Progenitor cell of endocrine pancreas (in vitro differentiated cells): ENCODE data around the gene LPP. TPM values are rescaled to one million over a fixed set of nuclear protein-coding genes. Genes with fewer than 3 reads are reported as not detected.
A peak's percentile ranks its signal among the peaks of the same experiment; 100 is the strongest.

Experiments used
- DNase-seq: peaks from one replicate; pipeline ENCODE4 v3.0.0; 2021; ENCODE audit warnings: low spot score; ENCODE audit not compliant: unreplicated experiment
- H3K27ac Mint-ChIP-seq: 2 replicates; pipeline ENCODE4 v1.8.0; 2021; ENCODE audit warnings: mild to moderate bottlenecking, moderate library complexity, mixed read lengths
- H3K27me3 Mint-ChIP-seq: 2 replicates; pipeline ENCODE4 v1.8.0; 2021; ENCODE audit warnings: mixed read lengths
- H3K36me3 Mint-ChIP-seq: 2 replicates; pipeline ENCODE4 v1.8.0; 2022; ENCODE audit warnings: mixed read lengths; ENCODE audit not compliant: insufficient read depth
- H3K4me1 Mint-ChIP-seq: 2 replicates; pipeline ENCODE4 v1.8.0; 2021; ENCODE audit warnings: low read depth, mixed read lengths
- H3K4me3 Mint-ChIP-seq: 2 replicates; pipeline ENCODE4 v1.8.0; 2021; ENCODE audit warnings: low read depth, mild to moderate bottlenecking, moderate library complexity, mixed read lengths
- H3K9me3 Mint-ChIP-seq: 2 replicates; pipeline ENCODE4 v1.8.0; 2021; ENCODE audit warnings: low read depth, mixed read lengths
- total RNA-seq: library from RNA; stranded (reverse); gene quantifications from 2 replicates; pipeline ENCODE4 v1.2.1, GENCODE V29; 2021
- TF ChIP-seq, protein P1 (sequence below): fragments of 200-600 bp; sonication (generic); IDR thresholded peaks from one replicate; pipeline ENCODE4 v1.5.0; 2021; ENCODE audit warnings: antibody characterized with exemption, mild to moderate bottlenecking; ENCODE audit not compliant: unreplicated experiment

LPP gene
- total RNA-seq, 1 donor from 2014 or later = 131 TPM

DNA sequence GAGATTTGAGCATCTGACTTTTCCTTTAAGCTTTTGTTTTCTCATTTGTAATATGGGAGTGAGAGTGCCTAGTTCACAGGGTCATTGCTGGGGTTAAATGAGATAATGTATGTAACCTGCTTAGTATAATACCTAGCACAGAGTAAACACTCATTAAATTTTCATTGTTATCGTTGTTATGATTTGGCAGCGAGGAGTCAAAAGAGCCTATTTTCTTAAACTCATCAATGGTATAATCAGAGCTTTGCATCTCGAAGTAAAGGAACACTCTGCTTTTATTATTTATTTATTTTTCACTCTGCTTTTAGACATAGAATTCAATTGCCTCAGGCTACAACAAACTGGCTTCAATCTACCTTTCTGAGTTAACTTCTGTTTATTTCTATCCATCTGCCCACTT is 52.8 kb downstream of the LPP start:
- H3K27me3 Mint-ChIP-seq = no peaks in the 10 kb centered on the region
- H3K4me1 Mint-ChIP-seq = peaks cover 13% of the 10 kb centered on the region
- peaks cover 4% of the 10 kb centered on the region for H3K36me3 Mint-ChIP-seq
- H3K9me3 Mint-ChIP-seq = no peaks in the 10 kb centered on the region
- H3K27ac Mint-ChIP-seq = no peak overlapping the region
- TF ChIP-seq, protein P1, sequence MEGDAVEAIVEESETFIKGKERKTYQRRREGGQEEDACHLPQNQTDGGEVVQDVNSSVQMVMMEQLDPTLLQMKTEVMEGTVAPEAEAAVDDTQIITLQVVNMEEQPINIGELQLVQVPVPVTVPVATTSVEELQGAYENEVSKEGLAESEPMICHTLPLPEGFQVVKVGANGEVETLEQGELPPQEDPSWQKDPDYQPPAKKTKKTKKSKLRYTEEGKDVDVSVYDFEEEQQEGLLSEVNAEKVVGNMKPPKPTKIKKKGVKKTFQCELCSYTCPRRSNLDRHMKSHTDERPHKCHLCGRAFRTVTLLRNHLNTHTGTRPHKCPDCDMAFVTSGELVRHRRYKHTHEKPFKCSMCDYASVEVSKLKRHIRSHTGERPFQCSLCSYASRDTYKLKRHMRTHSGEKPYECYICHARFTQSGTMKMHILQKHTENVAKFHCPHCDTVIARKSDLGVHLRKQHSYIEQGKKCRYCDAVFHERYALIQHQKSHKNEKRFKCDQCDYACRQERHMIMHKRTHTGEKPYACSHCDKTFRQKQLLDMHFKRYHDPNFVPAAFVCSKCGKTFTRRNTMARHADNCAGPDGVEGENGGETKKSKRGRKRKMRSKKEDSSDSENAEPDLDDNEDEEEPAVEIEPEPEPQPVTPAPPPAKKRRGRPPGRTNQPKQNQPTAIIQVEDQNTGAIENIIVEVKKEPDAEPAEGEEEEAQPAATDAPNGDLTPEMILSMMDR = no peak
- no peak for DNase-seq
- no peak overlapping the region for H3K4me3 Mint-ChIP-seq

DNA sequence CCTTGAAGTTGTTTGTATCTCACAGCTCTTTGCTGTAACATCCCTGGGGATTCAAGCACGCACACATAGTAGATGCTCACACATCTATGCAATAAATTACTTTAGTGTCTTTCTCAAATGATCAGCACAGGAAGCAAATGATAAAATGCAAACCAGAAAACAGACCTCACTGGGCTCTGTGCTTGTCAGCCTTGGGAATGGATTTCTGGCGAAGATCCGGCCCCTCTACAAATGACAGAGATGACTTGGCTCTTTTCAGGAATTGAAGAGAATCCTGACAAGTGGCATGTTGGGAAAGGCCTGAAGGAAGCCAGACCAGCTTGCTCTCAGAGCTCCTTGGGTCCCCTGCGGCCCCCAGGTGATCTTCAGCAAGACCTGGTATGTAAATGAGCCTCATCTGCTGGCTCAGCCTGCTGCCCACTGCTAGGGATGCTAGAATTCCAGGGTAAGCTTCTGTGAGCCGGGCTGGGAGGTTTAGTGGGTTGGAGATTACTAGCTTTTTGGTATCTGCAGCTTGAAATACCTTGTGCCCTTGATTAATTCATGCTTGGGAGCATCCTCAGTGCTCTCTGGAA is 54.1 kb downstream of the LPP start:
- H3K4me1 Mint-ChIP-seq = peaks cover 18% of the 10 kb centered on the region
- TF ChIP-seq, protein P1 = no peak
- no peaks in the 10 kb centered on the region for H3K9me3 Mint-ChIP-seq
- no peaks in the 10 kb centered on the region for H3K27me3 Mint-ChIP-seq
- peaks cover 4% of the 10 kb centered on the region for H3K36me3 Mint-ChIP-seq
- no peak for DNase-seq
- no peak overlapping the region for H3K4me3 Mint-ChIP-seq
- peak overlapping the region; percentile 67 for H3K27ac Mint-ChIP-seq

DNA sequence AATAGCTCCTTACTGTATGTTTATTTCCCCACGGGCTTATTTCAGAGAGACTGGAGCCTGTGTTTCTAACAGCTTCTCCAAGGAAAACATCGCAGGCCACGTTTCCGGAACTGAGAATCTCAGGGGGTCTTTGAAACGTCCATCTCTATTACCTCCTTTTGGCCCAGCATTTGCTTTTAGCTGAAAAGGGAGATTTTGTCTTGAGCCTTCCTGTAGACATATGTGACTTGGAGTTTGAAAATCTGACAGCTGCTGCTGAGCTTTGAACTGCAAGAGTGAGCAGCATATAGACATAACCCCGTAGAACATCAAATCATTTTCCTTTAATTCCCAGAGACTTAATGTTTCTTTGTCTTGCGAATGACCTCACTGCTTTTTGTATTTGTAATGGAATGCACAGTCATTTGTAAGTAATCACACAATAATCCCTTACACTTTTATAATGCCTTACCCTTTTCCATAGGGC is 54.6 kb downstream of the LPP start:
- no peaks in the 10 kb centered on the region for H3K27me3 Mint-ChIP-seq
- no peak for DNase-seq
- H3K36me3 Mint-ChIP-seq = peaks cover 4% of the 10 kb centered on the region
- no peak overlapping the region for H3K4me3 Mint-ChIP-seq
- no peak overlapping the region for H3K27ac Mint-ChIP-seq
- peaks cover 21% of the 10 kb centered on the region for H3K4me1 Mint-ChIP-seq
- TF ChIP-seq, protein P1 = no peak
- no peaks in the 10 kb centered on the region for H3K9me3 Mint-ChIP-seq

DNA sequence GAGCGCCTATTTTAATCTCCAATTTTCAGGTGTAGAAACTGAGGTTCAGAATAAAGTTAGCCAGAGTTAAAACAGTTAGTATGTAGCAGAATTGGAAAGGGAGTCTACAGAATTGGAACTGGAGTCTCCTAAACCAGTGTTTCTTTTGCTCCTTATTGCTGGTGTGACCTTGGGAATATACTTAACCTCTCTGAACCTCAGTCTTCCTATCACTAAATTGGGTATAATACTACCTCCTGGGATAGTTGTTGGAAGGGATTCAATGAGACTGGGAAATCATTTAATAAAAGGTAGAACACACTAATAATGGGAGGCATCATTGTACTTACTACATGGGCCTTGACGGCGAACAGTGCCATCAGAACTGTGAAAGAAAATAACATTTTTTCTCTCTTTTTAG is 55.1 kb downstream of the LPP start:
- Mint-ChIP-seq H3K36me3 (peaks cover 4% of the 10 kb centered on the region), H3K4me3 (no peak overlapping the region), H3K27ac (no peak overlapping the region), H3K4me1 (peaks cover 23% of the 10 kb centered on the region), H3K9me3 (no peaks in the 10 kb centered on the region), H3K27me3 (no peaks in the 10 kb centered on the region)
- DNase-seq = no peak
- TF ChIP-seq, protein P1 = no peak

DNA sequence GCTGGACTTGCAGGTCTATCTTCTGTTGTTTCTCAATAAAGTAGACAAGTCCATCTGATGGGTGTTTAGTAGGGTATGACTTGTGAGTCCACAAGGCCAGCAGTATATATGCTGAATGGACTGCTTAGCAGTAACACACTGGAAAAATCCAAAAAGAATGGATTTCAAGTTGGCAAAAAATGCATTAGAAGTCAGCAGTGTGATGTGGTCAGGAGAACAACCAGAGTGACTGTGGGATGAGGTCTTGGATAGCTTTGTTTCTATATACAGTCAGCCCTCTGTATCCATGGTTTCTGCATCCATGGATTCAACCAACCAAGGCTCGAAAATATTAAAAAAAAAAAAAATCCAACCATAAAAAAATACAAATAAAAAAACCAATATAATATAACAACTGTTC is 55.8 kb downstream of the LPP start:
- peaks cover 3% of the 10 kb centered on the region for H3K36me3 Mint-ChIP-seq
- peak overlapping the region; percentile 29 for H3K27ac Mint-ChIP-seq
- TF ChIP-seq, protein P1 = no peak
- H3K9me3 Mint-ChIP-seq = no peaks in the 10 kb centered on the region
- no peaks in the 10 kb centered on the region for H3K27me3 Mint-ChIP-seq
- peaks cover 27% of the 10 kb centered on the region for H3K4me1 Mint-ChIP-seq
- no peak overlapping the region for H3K4me3 Mint-ChIP-seq
- DNase-seq = no peak
